ENCODE data around the gene THAP10.

DNA sequence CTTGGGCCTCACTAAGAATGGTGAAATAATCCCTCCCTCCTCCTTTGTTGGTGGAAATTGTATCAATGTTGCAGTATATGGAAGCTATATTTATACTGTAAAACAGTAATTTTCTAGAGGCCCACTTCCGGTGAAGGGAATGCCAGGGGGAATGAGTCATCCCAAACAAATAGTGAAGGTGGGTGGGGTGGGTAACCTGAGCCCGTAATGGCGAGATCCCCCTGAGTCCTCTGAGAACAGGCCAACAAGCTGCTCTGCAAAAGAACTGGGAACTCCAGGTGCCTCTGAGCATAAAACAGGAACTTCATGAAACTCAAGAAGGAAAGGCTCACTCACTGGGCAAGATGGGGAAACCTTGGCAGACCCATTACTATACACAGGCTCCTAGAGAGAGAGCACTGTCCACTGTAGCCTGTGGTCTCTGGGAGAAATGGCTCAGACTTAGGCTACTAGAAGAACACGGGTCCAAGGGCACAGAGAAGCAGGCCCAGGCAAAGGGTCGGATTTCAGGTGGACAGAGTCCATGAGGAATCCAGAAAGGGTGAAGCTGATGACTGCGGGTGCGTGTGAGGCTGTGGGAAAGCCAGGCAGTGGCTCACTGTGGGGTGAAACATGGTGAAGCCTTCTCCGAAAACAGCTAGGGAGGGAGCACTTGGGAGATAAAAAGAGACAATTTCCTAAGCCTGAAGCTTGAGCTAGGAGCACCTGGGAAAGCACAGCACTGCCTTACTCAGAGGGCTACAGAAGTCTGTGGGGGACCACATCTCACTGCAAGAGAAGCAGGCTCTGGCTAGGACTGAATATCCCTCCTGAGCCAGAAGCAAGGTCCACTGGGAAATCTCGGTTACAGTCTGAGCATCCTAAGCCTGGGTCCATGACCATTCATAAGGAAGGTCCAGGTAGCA is 58.1 kb downstream of the THAP10 start:
- TF ChIP-seq CTCF (IDR thresholded peaks at IDR 0.05) (no peak), POLR2A (IDR thresholded peaks at IDR 0.05) (no peak)
